A549 (cell line): ENCODE data around the gene KIF5B.

ENCODE experiments used
- CTCF ChIP-seq: fragments of >200 bp; sonication (Bioruptor Twin); formaldehyde crosslinking; IDR thresholded peaks from 3 replicates; pipeline ENCODE4 v1.5.1; 2016
- POLR2A ChIP-seq: IDR thresholded peaks from 2 replicates; pipeline ENCODE4 v1.6.1; 2012; ENCODE audit warnings: mild to moderate bottlenecking, low read length
- ZSCAN20 ChIP-seq: fragments of 250-450 bp; sonication (Bioruptor Pico); IDR thresholded peaks from 2 replicates; pipeline ENCODE4 v1.8.0; 2022; ENCODE audit warnings: mild to moderate bottlenecking, moderate library complexity

GRCh38 chr10:31977440-31978155 lies 78.6 kb downstream of the KIF5B start:
- TF ChIP-seq POLR2A (no peak), ZSCAN20 (CRISPR knock-in tag) (no peak), CTCF (no peak)
